ENCODE results near the gene MACROD2. TPM values are rescaled to one million over a fixed set of nuclear protein-coding genes. Genes with fewer than 3 reads are reported as not detected.
A peak's percentile ranks its signal among the peaks of the same experiment; 100 is the strongest.

The MACROD2 gene
- total RNA-seq, 2 donors from 2014 or later, result 8.0 to 19.4 TPM

DNA sequence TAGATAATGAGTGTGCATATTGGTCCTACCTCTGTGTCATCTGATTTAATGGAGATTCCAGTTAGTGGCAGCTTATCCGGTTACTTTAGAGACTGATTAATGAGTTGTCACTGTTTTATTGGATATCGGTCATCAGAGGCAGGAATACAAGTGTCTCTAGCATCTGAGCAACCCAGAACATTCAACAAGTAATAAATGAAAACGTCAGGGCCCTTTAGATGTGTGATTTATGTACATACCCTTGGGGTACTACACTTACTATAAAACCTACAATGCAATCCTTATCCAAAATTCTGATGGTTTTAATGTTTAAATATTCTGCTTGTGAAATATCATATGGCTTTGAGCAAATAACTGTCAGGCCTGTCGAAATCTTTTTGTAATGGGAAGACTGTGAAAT lies 1460.0 kb downstream of the MACROD2 start:
- Histone ChIP-seq H3K4me1 (replicated peaks) (no peaks in the 10 kb centered on the region), H3K36me3 (no peaks in the 10 kb centered on the region), H3K9me3 (no peaks in the 10 kb centered on the region), H3K27ac (no peak overlapping the region), H3K27me3 (replicated peaks; ENCODE audit: insufficient read depth) (no peaks in the 10 kb centered on the region), H3K4me3 (no peak overlapping the region)
- TF ChIP-seq POLR2AphosphoS5 (IDR thresholded peaks at IDR 0.05), result no peak
- TF ChIP-seq, protein P1, sequence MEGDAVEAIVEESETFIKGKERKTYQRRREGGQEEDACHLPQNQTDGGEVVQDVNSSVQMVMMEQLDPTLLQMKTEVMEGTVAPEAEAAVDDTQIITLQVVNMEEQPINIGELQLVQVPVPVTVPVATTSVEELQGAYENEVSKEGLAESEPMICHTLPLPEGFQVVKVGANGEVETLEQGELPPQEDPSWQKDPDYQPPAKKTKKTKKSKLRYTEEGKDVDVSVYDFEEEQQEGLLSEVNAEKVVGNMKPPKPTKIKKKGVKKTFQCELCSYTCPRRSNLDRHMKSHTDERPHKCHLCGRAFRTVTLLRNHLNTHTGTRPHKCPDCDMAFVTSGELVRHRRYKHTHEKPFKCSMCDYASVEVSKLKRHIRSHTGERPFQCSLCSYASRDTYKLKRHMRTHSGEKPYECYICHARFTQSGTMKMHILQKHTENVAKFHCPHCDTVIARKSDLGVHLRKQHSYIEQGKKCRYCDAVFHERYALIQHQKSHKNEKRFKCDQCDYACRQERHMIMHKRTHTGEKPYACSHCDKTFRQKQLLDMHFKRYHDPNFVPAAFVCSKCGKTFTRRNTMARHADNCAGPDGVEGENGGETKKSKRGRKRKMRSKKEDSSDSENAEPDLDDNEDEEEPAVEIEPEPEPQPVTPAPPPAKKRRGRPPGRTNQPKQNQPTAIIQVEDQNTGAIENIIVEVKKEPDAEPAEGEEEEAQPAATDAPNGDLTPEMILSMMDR (IDR thresholded peaks at IDR 0.05), result no peak
- TF ChIP-seq POLR2A (IDR thresholded peaks at IDR 0.05), result no peak
- intact Hi-C loops (cut with DNase I), result no loop called here
- DNase-seq (ENCODE audit: low spot score), result no peak
- WGBS, result 16% methylated on average over 4 of the region's 4 CpGs

DNA sequence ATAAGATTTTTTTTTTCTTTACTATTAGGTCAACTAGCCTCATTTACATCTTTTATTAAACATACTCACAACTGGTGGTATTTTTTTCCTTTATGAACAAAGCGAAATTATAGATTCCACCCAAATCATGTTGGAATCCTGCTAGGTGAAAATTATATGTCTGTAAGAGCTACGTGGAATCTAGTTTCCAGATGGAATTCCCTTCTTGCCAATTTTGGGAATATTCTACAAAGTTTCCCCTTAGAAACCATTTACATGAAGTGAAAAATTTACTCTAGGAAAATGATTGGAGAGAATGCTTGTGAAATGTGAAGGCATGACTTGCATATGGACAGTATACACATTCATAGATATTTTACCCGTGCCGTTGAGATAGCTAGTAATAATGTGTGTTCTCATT lies 1466.6 kb downstream of the MACROD2 start:
- Histone ChIP-seq H3K9me3 (no peaks in the 10 kb centered on the region), H3K27ac (no peak overlapping the region), H3K27me3 (replicated peaks; ENCODE audit: insufficient read depth) (no peaks in the 10 kb centered on the region), H3K36me3 (no peaks in the 10 kb centered on the region), H3K4me3 (no peak overlapping the region), H3K4me1 (replicated peaks) (no peaks in the 10 kb centered on the region)
- no peak for DNase-seq (ENCODE audit: low spot score)
- intact Hi-C loops (cut with DNase I), result no loop called here
- no peak for TF ChIP-seq POLR2AphosphoS5 (IDR thresholded peaks at IDR 0.05)
- no peak for TF ChIP-seq POLR2A (IDR thresholded peaks at IDR 0.05)
- 87% methylated on average over 4 of the region's 4 CpGs for WGBS

- intact Hi-C loops (cut with DNase I), result no loop called here
- H3K4me3 ChIP-seq, result no peak overlapping the region
- no peaks in the 10 kb centered on the region for H3K9me3 ChIP-seq
- H3K27ac ChIP-seq, result no peak overlapping the region
- H3K36me3 ChIP-seq, result no peaks in the 10 kb centered on the region
- WGBS, result 24% methylated on average over 5 of the region's 5 CpGs
- TF ChIP-seq, protein P1 (IDR thresholded peaks at IDR 0.05), result no peak
- TF ChIP-seq POLR2A (IDR thresholded peaks at IDR 0.05) (no peak), POLR2AphosphoS5 (IDR thresholded peaks at IDR 0.05) (no peak)
- no peaks in the 10 kb centered on the region for H3K4me1 ChIP-seq (replicated peaks)
- H3K27me3 ChIP-seq (replicated peaks; ENCODE audit: insufficient read depth), result no peaks in the 10 kb centered on the region
- DNase-seq (ENCODE audit: low spot score), result peak; percentile 46
Measured at GRCh38 chr20:15475483-15475882, 1480.2 kb downstream of the MACROD2 start.

- intact Hi-C loops (cut with DNase I), result no loop called here
- no peaks in the 10 kb centered on the region for H3K4me1 ChIP-seq (replicated peaks)
- no peaks in the 10 kb centered on the region for H3K36me3 ChIP-seq
- TF ChIP-seq POLR2A (IDR thresholded peaks at IDR 0.05) (no peak), POLR2AphosphoS5 (IDR thresholded peaks at IDR 0.05) (no peak)
- TF ChIP-seq, protein P1 (IDR thresholded peaks at IDR 0.05), result no peak
- DNase-seq (ENCODE audit: low spot score), result no peak
- no peak overlapping the region for H3K4me3 ChIP-seq
- no peaks in the 10 kb centered on the region for H3K9me3 ChIP-seq
- H3K27me3 ChIP-seq (replicated peaks; ENCODE audit: insufficient read depth), result no peaks in the 10 kb centered on the region
- no peak overlapping the region for H3K27ac ChIP-seq
- 88% methylated on average over 2 of the region's 2 CpGs for WGBS
Measured at GRCh38 chr20:15476186-15476585, 1480.9 kb downstream of the MACROD2 start.

- intact Hi-C loops (cut with DNase I), result no loop called here
- no peak overlapping the region for H3K27ac ChIP-seq
- DNase-seq (ENCODE audit: low spot score), result no peak
- no peak overlapping the region for H3K4me3 ChIP-seq
- 99% methylated on average over 5 of the region's 5 CpGs for WGBS
- no peaks in the 10 kb centered on the region for H3K36me3 ChIP-seq
- H3K4me1 ChIP-seq (replicated peaks), result no peaks in the 10 kb centered on the region
- TF ChIP-seq POLR2AphosphoS5 (IDR thresholded peaks at IDR 0.05) (no peak), POLR2A (IDR thresholded peaks at IDR 0.05) (no peak)
- TF ChIP-seq, protein P1 (IDR thresholded peaks at IDR 0.05), result no peak
- H3K27me3 ChIP-seq (replicated peaks; ENCODE audit: insufficient read depth), result no peaks in the 10 kb centered on the region
- no peaks in the 10 kb centered on the region for H3K9me3 ChIP-seq
Measured at GRCh38 chr20:15476781-15477180, 1481.5 kb downstream of the MACROD2 start.
